ENCODE results near the gene LRP1-AS.

LRP1-AS gene

GRCh38 chr12:57099047-57099714 is 48.2 kb downstream of the LRP1-AS start:
- no peak for TF ChIP-seq CTCF (IDR thresholded peaks at IDR 0.05; ENCODE audit: borderline replicate concordance, insufficient read depth, low read depth, low read length)
- H3K4me3 ChIP-seq (ENCODE audit: low read depth, low read length): no peak overlapping the region

GRCh38 chr12:57098546-57098945 is 48.9 kb downstream of the LRP1-AS start:
- no peak for TF ChIP-seq CTCF (IDR thresholded peaks at IDR 0.05; ENCODE audit: borderline replicate concordance, insufficient read depth, low read depth, low read length)
- no peak overlapping the region for H3K4me3 ChIP-seq (ENCODE audit: low read depth, low read length)

- H3K4me3 ChIP-seq (ENCODE audit: low read depth, low read length): no peak overlapping the region
- no peak for TF ChIP-seq CTCF (IDR thresholded peaks at IDR 0.05; ENCODE audit: borderline replicate concordance, insufficient read depth, low read depth, low read length)
Observed at GRCh38 chr12:57097554-57097835, 49.9 kb downstream of the LRP1-AS start.

GRCh38 chr12:57096748-57097553 is 50.5 kb downstream of the LRP1-AS start:
- H3K4me3 ChIP-seq (ENCODE audit: low read depth, low read length): no peak overlapping the region
- TF ChIP-seq CTCF (IDR thresholded peaks at IDR 0.05; ENCODE audit: borderline replicate concordance, insufficient read depth, low read depth, low read length): no peak

GRCh38 chr12:57096099-57096572 is 51.3 kb downstream of the LRP1-AS start:
- TF ChIP-seq CTCF (IDR thresholded peaks at IDR 0.05; ENCODE audit: borderline replicate concordance, insufficient read depth, low read depth, low read length): no peak
- H3K4me3 ChIP-seq (ENCODE audit: low read depth, low read length): no peak overlapping the region

GRCh38 chr12:57095440-57095839 is 52.0 kb downstream of the LRP1-AS start:
- H3K4me3 ChIP-seq (ENCODE audit: low read depth, low read length): no peak overlapping the region
- TF ChIP-seq CTCF (IDR thresholded peaks at IDR 0.05; ENCODE audit: borderline replicate concordance, insufficient read depth, low read depth, low read length): no peak
